H1 (cell line): ENCODE data around the gene PSMB11. TPM values are rescaled to one million over a fixed set of nuclear protein-coding genes. Genes with fewer than 3 reads are reported as not detected.

Experiments
- CTCF ChIA-PET: fragments of 300-600 bp; sonication (Branson Sonifier 250); formaldehyde crosslinking; loops from one replicate; lab custom pipeline; 2021; ENCODE audit not compliant: partially characterized antibody; lab: Charles Lee
- POLR2A ChIA-PET: fragments of 300-600 bp; sonication (Branson Sonifier 250); formaldehyde crosslinking; loops from one replicate; lab custom pipeline; 2021; ENCODE audit warnings: inconsistent platforms; ENCODE audit not compliant: partially characterized antibody; lab: Charles Lee
- DNase-seq, 2 experiments: peaks; one replicate each; pipeline versions ENCODE4 v3.0.0 to v3.0.0-alpha.2; 2010 to 2022; ENCODE audit warnings: low spot score in 2 of 2, low read depth in 1 of 2, mixed read lengths in 1 of 2
- FAIRE-seq: peaks from 2 replicates; lab custom pipeline; 2011; peaks lifted over from hg19 to GRCh38; lab: Jason Lieb, UNC
- H2AFZ ChIP-seq: 2 replicates; pipeline ENCODE4 v1.8.1; 2012; ENCODE audit warnings: low read length, inconsistent platforms
- H2AK5ac ChIP-seq: 2 replicates; pipeline ENCODE4 v1.6.1; 2013; ENCODE audit warnings: low read depth, low read length
- H2BK120ac ChIP-seq: replicated peaks from 2 replicates; pipeline ENCODE3; 2013; ENCODE audit warnings: low read depth, low read length, inconsistent platforms
- H2BK12ac ChIP-seq: 2 replicates; pipeline ENCODE4 v1.6.1; 2013; ENCODE audit warnings: low read depth, low read length
- H2BK15ac ChIP-seq: 2 replicates; pipeline ENCODE4 v1.6.1; 2013; ENCODE audit warnings: low read length
- H2BK20ac ChIP-seq: 2 replicates; pipeline ENCODE4 v1.6.1; 2013; ENCODE audit warnings: low read length
- H2BK5ac ChIP-seq: 2 replicates; pipeline ENCODE4 v1.6.1; 2013; ENCODE audit warnings: low read depth, low read length
- H3K14ac ChIP-seq: 2 replicates; pipeline ENCODE4 v1.6.1; 2013; ENCODE audit warnings: inconsistent platforms; ENCODE audit not compliant: insufficient read length
- H3K18ac ChIP-seq: 2 replicates; pipeline ENCODE4 v1.6.1; 2013; ENCODE audit warnings: low read length; ENCODE audit errors: extremely low read depth
- H3K23ac ChIP-seq: 2 replicates; pipeline ENCODE4 v1.6.1; 2013; ENCODE audit warnings: inconsistent platforms; ENCODE audit not compliant: insufficient read length
- H3K23me2 ChIP-seq: 2 replicates; pipeline ENCODE4 v1.6.1; 2013; ENCODE audit warnings: low read depth, low read length
- H3K27ac ChIP-seq: 2 replicates; pipeline ENCODE4 v1.6.1; 2011; ENCODE audit warnings: low read depth, low read length, inconsistent platforms
- H3K27me3 ChIP-seq, 4 experiments: replicated peaks in 1 of 4; 1 replicate in 1 of 4; 2 replicates in 3 of 4; pipeline versions ENCODE4 v1.6.1 to v1.8.1; 2011 to 2013; ENCODE audit warnings: low read length in 3 of 4, mild to moderate bottlenecking in 3 of 4, inconsistent platforms in 2 of 4, mixed read lengths in 2 of 4, moderate library complexity in 1 of 4; ENCODE audit not compliant: control insufficient read depth in 3 of 4, insufficient read depth in 3 of 4; ENCODE audit errors: extremely low read depth in 1 of 4
- H3K36me3 ChIP-seq, 4 experiments: 2 replicates each; pipeline versions ENCODE4 v1.6.1 to v1.8.1; 2011 to 2013; ENCODE audit warnings: mild to moderate bottlenecking in 4 of 4, low read length in 3 of 4, moderate library complexity in 2 of 4, control low read depth in 1 of 4, inconsistent platforms in 1 of 4; ENCODE audit not compliant: insufficient read depth in 4 of 4, control insufficient read depth in 2 of 4
- H3K4ac ChIP-seq: replicated peaks from 2 replicates; pipeline ENCODE3; 2013; ENCODE audit warnings: low read length, low read depth, mixed read lengths, inconsistent platforms; ENCODE audit not compliant: insufficient read length
- H3K4me1 ChIP-seq, 4 experiments: replicated peaks in 1 of 4; 1 replicate in 1 of 4; 2 replicates in 3 of 4; pipeline versions ENCODE4 v1.6.1 to v1.8.1; 2011 to 2013; ENCODE audit warnings: low read length in 3 of 4, inconsistent platforms in 2 of 4, mixed read lengths in 1 of 4; ENCODE audit not compliant: insufficient read depth in 4 of 4, control insufficient read depth in 3 of 4
- H3K4me2 ChIP-seq, 2 experiments: 2 replicates each; pipeline versions ENCODE4 v1.6.1 to v1.8.1; 2011 to 2013; ENCODE audit warnings: low read depth in 2 of 2, low read length in 2 of 2, control low read depth in 1 of 2, inconsistent platforms in 1 of 2, mild to moderate bottlenecking in 1 of 2; ENCODE audit not compliant: insufficient read depth in 1 of 2
- H3K4me3 ChIP-seq, 4 experiments: fragments of 200-600, 300-600 bp in 1 of 4; sonication (generic), shearing (Covaris generic), sonication (Bioruptor Twin) in 1 of 4; 2 replicates each; pipeline versions ENCODE4 v1.5.1 to v1.8.1; 2011 to 2016; ENCODE audit warnings: low read length in 4 of 4, low read depth in 3 of 4, control low read depth in 2 of 4, inconsistent platforms in 2 of 4, mild to moderate bottlenecking in 2 of 4, mixed read lengths in 1 of 4, moderate library complexity in 1 of 4; ENCODE audit not compliant: insufficient read depth in 2 of 4; ENCODE audit errors: extremely low read depth in 1 of 4
- H3K56ac ChIP-seq: replicated peaks from 2 replicates; pipeline ENCODE3; 2013; ENCODE audit warnings: low read depth, mild to moderate bottlenecking, mixed read lengths, low read length, inconsistent platforms; ENCODE audit not compliant: insufficient read length
- H3K79me1 ChIP-seq: 2 replicates; pipeline ENCODE4 v1.6.1; 2013; ENCODE audit warnings: low read depth, low read length, control low read depth
- H3K79me2 ChIP-seq, 2 experiments: 2 replicates each; pipeline versions ENCODE4 v1.6.1 to v1.8.1; 2012 to 2013; ENCODE audit warnings: low read length in 2 of 2, mild to moderate bottlenecking in 2 of 2, inconsistent platforms in 1 of 2; ENCODE audit not compliant: insufficient read depth in 2 of 2, control insufficient read depth in 1 of 2
- H3K9ac ChIP-seq, 4 experiments: replicated peaks in 1 of 4; 1 replicate in 1 of 4; 2 replicates in 3 of 4; pipeline versions ENCODE4 v1.6.1 to v1.8.1; 2011 to 2013; ENCODE audit warnings: low read depth in 3 of 4, low read length in 3 of 4, control low read depth in 2 of 4, mild to moderate bottlenecking in 2 of 4, moderate library complexity in 2 of 4, inconsistent platforms in 1 of 4; ENCODE audit errors: extremely low read depth in 1 of 4
- H3K9me3 ChIP-seq, 2 experiments: 2 replicates each; pipeline versions ENCODE4 v1.6.1 to v1.8.1; 2012 to 2013; ENCODE audit warnings: mild to moderate bottlenecking in 2 of 2, moderate library complexity in 2 of 2, control low read depth in 1 of 2, inconsistent platforms in 1 of 2, low read depth in 1 of 2, low read length in 1 of 2, mixed read lengths in 1 of 2; ENCODE audit not compliant: insufficient read depth in 2 of 2
- H4K20me1 ChIP-seq, 2 experiments: replicated peaks in 1 of 2; 2 replicates each; pipeline versions ENCODE3 to v1.8.1; 2011 to 2013; ENCODE audit warnings: inconsistent platforms in 2 of 2, low read length in 2 of 2, mild to moderate bottlenecking in 1 of 2; ENCODE audit not compliant: insufficient read depth in 2 of 2, control insufficient read depth in 1 of 2
- H4K5ac ChIP-seq: 2 replicates; pipeline ENCODE4 v1.6.1; 2013; ENCODE audit warnings: low read length, low read depth, mixed read lengths, inconsistent platforms; ENCODE audit not compliant: insufficient read length
- H4K8ac ChIP-seq: 2 replicates; pipeline ENCODE4 v1.8.0; 2013; ENCODE audit warnings: mild to moderate bottlenecking, moderate library complexity, low read length, inconsistent platforms; ENCODE audit not compliant: insufficient read depth; ENCODE audit errors: extremely low read depth
- H4K91ac ChIP-seq: replicated peaks from 2 replicates; pipeline ENCODE3; 2013; ENCODE audit warnings: low read length, mixed read lengths, inconsistent platforms; ENCODE audit not compliant: insufficient read length
- CBX5 ChIP-seq: fragments of 300-800, 300-1000 bp; sonication (generic); IDR thresholded peaks from 2 replicates; pipeline ENCODE4 v1.7.1; 2016; ENCODE audit warnings: antibody characterized with exemption, low read length, low read depth
- FOSL1 ChIP-seq: IDR thresholded peaks from 2 replicates; pipeline ENCODE4 v1.6.1; 2011; ENCODE audit warnings: mild to moderate bottlenecking, low read depth, low read length, moderate library complexity; ENCODE audit not compliant: insufficient read depth
- POU5F1 ChIP-seq: IDR thresholded peaks from 2 replicates; pipeline ENCODE4 v1.6.1; 2011; ENCODE audit warnings: low read depth, mild to moderate bottlenecking, low read length, moderate library complexity
- RXRA ChIP-seq: IDR thresholded peaks from 2 replicates; pipeline ENCODE4 v1.6.1; 2011; ENCODE audit warnings: low read depth, mild to moderate bottlenecking, low read length, moderate library complexity; ENCODE audit not compliant: insufficient read depth
- SIN3A ChIP-seq, 2 experiments: IDR thresholded peaks in 1 of 2; conservative IDR thresholded peaks in 1 of 2; 2 replicates each; pipeline ENCODE4 v1.6.1; 2011 to 2012; ENCODE audit warnings: low read length in 2 of 2, improper control_type of control experiment in 1 of 2, low read depth in 1 of 2, mild to moderate bottlenecking in 1 of 2
- SP1 ChIP-seq: IDR thresholded peaks from 2 replicates; pipeline ENCODE4 v1.6.1; 2011; ENCODE audit warnings: low read depth, low read length
- SP2 ChIP-seq: IDR thresholded peaks from 2 replicates; pipeline ENCODE4 v1.6.1; 2012; ENCODE audit warnings: mild to moderate bottlenecking, low read length, inconsistent platforms
- TAF7 ChIP-seq: optimal IDR thresholded peaks from 2 replicates; pipeline ENCODE3; 2011; ENCODE audit warnings: low read depth, mild to moderate bottlenecking, inconsistent platforms, low read length, moderate library complexity, borderline replicate concordance
- TBP ChIP-seq: IDR thresholded peaks from 2 replicates; pipeline ENCODE4 v1.6.1; 2011; ENCODE audit warnings: low read depth, low read length, improper control_type of control experiment
- TEAD4 ChIP-seq: IDR thresholded peaks from 2 replicates; pipeline ENCODE4 v1.6.1; 2012; ENCODE audit warnings: low read depth, low read length, inconsistent platforms, mixed read lengths
- YY1 ChIP-seq: IDR thresholded peaks from 2 replicates; pipeline ENCODE4 v1.6.1; 2011; ENCODE audit warnings: low read depth, mild to moderate bottlenecking, low read length
- WGBS, 2 experiments: shearing (Covaris generic) in 1 of 2; methylation state at CpG; one replicate each; pipeline versions ENCODE4 v1.1.6 to v1.1.7; 2013 to 2015; ENCODE audit warnings: low lambda C conversion rate in 2 of 2, mixed read lengths in 2 of 2, inconsistent platforms in 1 of 2, low coverage in 1 of 2, missing lambda C conversion rate in 1 of 2; ENCODE audit not compliant: insufficient replicate concordance in 2 of 2, insufficient coverage in 1 of 2, insufficient read length in 1 of 2; ENCODE audit errors: extremely low coverage in 1 of 2, missing lambda C conversion rate in 1 of 2; 5-methylcytosine and 5-hydroxymethylcytosine counted together
- polyA plus RNA-seq, 7 experiments: library from polyadenylated mRNA; depleted of rRNA in 3 of 7; stranded (reverse) in 5 of 7; unstranded in 2 of 7; fragments of >200 nt in 5 of 7; fragments of 200-250 nt in 2 of 7; gene quantifications; 1 replicate in 5 of 7; 2 replicates in 1 of 7; 4 replicates in 1 of 7; pipeline versions ENCODE4 v1.2.1 to v1.2.3, GENCODE V29; 2011 to 2013; ENCODE audit warnings: missing spikeins in 2 of 7, mixed read lengths in 2 of 7
- total RNA-seq: library from RNA; stranded (reverse); fragmentation: NEBNext Ultra II Directional; extraction: Animal tissue kit (Norgen Biotek cat#: 25700); gene quantifications from 2 replicates; pipeline ENCODE4 v1.2.1, GENCODE V29; 2021
- TF ChIP-seq, protein P1 (sequence below): IDR thresholded peaks from 2 replicates; pipeline ENCODE4 v1.6.1; 2012; ENCODE audit warnings: inconsistent platforms

PSMB11 gene
- total and polyA plus RNA-seq, 2 of the 8 experiments (the other 6 are each of a cell fraction or from before 2014, with no cell fraction given) = not detected

DNA sequence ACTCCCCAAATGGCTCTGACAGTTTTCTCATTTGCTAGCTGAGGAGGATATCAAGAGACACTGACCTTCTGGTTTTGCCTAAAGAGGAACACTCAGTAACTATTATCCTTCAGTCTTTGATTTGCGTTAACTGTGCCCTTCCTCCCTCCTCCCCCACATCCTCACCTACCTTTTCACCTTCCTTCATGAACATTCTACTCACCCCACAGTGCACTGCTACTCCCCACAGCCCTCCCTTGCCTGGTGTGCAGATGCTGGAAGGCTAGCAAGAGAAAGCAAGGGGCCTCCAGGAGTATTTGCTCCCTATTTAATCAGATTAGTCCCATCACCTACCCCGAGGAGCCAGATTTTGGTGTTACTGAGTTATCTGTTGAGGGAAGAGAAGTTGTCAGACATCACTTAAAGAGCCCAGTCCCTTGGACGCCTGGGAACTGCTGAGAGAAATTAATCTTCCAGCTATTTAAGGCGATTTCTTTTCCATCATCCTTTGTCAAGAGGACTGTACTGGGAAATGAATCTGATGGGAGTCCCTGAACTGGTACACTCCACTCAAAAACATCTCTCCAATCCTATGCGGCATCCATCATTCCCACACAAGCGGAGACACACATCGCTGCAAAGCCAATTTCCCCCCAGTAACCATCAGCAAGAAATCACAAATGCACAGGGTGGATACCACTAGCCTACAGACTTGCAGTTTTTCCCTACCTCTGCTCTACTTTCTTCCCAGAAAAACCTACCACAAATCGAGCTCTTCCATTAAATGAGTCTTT, 18.8 kb upstream of the PSMB11 start:
- no peaks in the 10 kb centered on the region for H3K79me1 ChIP-seq
- H4K20me1 ChIP-seq = peaks cover 2 to 3% of the 10 kb centered on the region in 2 experiments
- H3K9ac ChIP-seq = no peak overlapping the region
- H2AFZ ChIP-seq = no peak overlapping the region
- H2BK5ac ChIP-seq = no peak overlapping the region
- no peak overlapping the region for H2BK15ac ChIP-seq
- no peak overlapping the region for H3K56ac ChIP-seq
- no peak for FAIRE-seq
- H3K27me3 ChIP-seq = no peaks in the 10 kb centered on the region
- peaks cover 3 to 20% (median 9%) of the 10 kb centered on the region in 4 experiments; a peak in 6 of 8 replicates for H3K36me3 ChIP-seq
- H2BK120ac ChIP-seq = no peak overlapping the region
- no peak overlapping the region for H3K27ac ChIP-seq
- no peak overlapping the region for H3K4me3 ChIP-seq
- H3K4me2 ChIP-seq = no peak overlapping the region
- no peak overlapping the region for H3K4ac ChIP-seq
- no peaks in the 10 kb centered on the region for H3K9me3 ChIP-seq
- WGBS, 2 experiments = 87% methylated on average over 8 of the region's 8 CpGs; no CpG with 5 or more reads in 1 of the 2 experiments
- no peak for DNase-seq
- no peak overlapping the region for H4K91ac ChIP-seq
- no peak overlapping the region for H2AK5ac ChIP-seq
- H2BK20ac ChIP-seq = no peak overlapping the region
- H3K79me2 ChIP-seq = peaks cover 0 to 2% of the 10 kb centered on the region in 2 experiments; a peak in 1 of 4 replicates
- CTCF ChIA-PET = interaction anchor here (0.5 to 11.9 kb wide), 13 partner anchors 10 to 543 kb away, joined by 3 to 103 read pairs (median 6); partner anchors contain the start of genes AJUBA, CDH24 and PSMB11
- H3K23me2 ChIP-seq = no peaks in the 10 kb centered on the region
- H2BK12ac ChIP-seq = no peak overlapping the region
- POLR2A ChIA-PET = interaction anchor here (0.6 to 11.2 kb wide), 12 partner anchors 8 to 220 kb away, joined by 3 to 99 read pairs (median 4); partner anchors contain the start of genes CDH24, PSMB11 and PSMB5
- peaks cover 0 to 3% (median under 1%) of the 10 kb centered on the region in 4 experiments; a peak in 1 of 7 replicates for H3K4me1 ChIP-seq
- H3K14ac ChIP-seq = no peak overlapping the region
- no peak overlapping the region for H4K5ac ChIP-seq
- H3K18ac ChIP-seq = no peak overlapping the region
- no peak overlapping the region for H3K23ac ChIP-seq
- H4K8ac ChIP-seq = no peak overlapping the region
- TF ChIP-seq POU5F1 (no peak), TAF7 (no peak), TEAD4 (no peak), SP2 (no peak), SIN3A (conservative IDR thresholded peaks at IDR 0.05 in 1 of 2, IDR thresholded peaks at IDR 0.05 in 1 of 2; ENCODE audit: low read depth in 1 of 2, low read length in 2 of 2) (no peak), SP1 (no peak), CBX5 (no peak), YY1 (no peak), TBP (no peak), FOSL1 (no peak), RXRA (no peak)
- TF ChIP-seq, protein P1, sequence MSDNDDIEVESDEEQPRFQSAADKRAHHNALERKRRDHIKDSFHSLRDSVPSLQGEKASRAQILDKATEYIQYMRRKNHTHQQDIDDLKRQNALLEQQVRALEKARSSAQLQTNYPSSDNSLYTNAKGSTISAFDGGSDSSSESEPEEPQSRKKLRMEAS = no peak
